H9 (cell line): ENCODE data around the gene STYK1. TPM values are rescaled to one million over a fixed set of nuclear protein-coding genes. Genes with fewer than 3 reads are reported as not detected.

Source experiments
- DNase-seq: peaks from one replicate; pipeline ENCODE4 v3.0.0-alpha.2; 2017
- H2AFZ ChIP-seq: one replicate; pipeline ENCODE4 v1.6.1; 2013; ENCODE audit warnings: mild to moderate bottlenecking, low read length, control low read depth, moderate library complexity
- H2AK5ac ChIP-seq: 2 replicates; pipeline ENCODE4 v1.6.1; 2013; ENCODE audit warnings: low read length, control low read depth, mixed read lengths; ENCODE audit not compliant: insufficient read length
- H2BK120ac ChIP-seq: one replicate; pipeline ENCODE4 v1.6.1; 2013; ENCODE audit warnings: low read depth, mild to moderate bottlenecking, low read length, control low read depth, inconsistent platforms; ENCODE audit not compliant: poor library complexity, severe bottlenecking
- H2BK12ac ChIP-seq: 2 replicates; pipeline ENCODE4 v1.6.1; 2013; ENCODE audit warnings: low read length, control low read depth, mixed read lengths, low read depth; ENCODE audit not compliant: insufficient read length
- H2BK15ac ChIP-seq: 2 replicates; pipeline ENCODE4 v1.6.1; 2013; ENCODE audit warnings: low read depth, low read length, control low read depth
- H2BK20ac ChIP-seq: one replicate; pipeline ENCODE4 v1.6.1; 2013; ENCODE audit warnings: low read depth, mild to moderate bottlenecking, low read length, control low read depth, inconsistent platforms; ENCODE audit not compliant: poor library complexity, severe bottlenecking
- H2BK5ac ChIP-seq: 2 replicates; pipeline ENCODE4 v1.6.1; 2013; ENCODE audit warnings: low read length, control low read depth, mixed read lengths; ENCODE audit not compliant: insufficient read length
- H3K14ac ChIP-seq: 2 replicates; pipeline ENCODE4 v1.6.1; 2013; ENCODE audit warnings: low read length, control low read depth; ENCODE audit not compliant: insufficient read depth
- H3K18ac ChIP-seq: 2 replicates; pipeline ENCODE4 v1.6.1; 2013; ENCODE audit warnings: low read depth, mild to moderate bottlenecking, mixed read lengths, low read length, control low read depth; ENCODE audit not compliant: insufficient read length
- H3K23ac ChIP-seq: 2 replicates; pipeline ENCODE4 v1.6.1; 2013; ENCODE audit warnings: low read length, control low read depth, mixed read lengths, low read depth; ENCODE audit not compliant: insufficient read length
- H3K23me2 ChIP-seq: 2 replicates; pipeline ENCODE4 v1.6.1; 2013; ENCODE audit warnings: low read depth, mild to moderate bottlenecking, mixed read lengths, low read length, control low read depth; ENCODE audit not compliant: insufficient read length, poor library complexity, severe bottlenecking
- H3K27ac ChIP-seq: 2 replicates; pipeline ENCODE4 v1.5.1; 2013; ENCODE audit warnings: low read length, control low read depth, mixed read lengths, low read depth; ENCODE audit not compliant: insufficient read length
- H3K27me3 ChIP-seq: 2 replicates; pipeline ENCODE4 v1.6.1; 2013; ENCODE audit warnings: low read length, control low read depth, inconsistent platforms; ENCODE audit not compliant: insufficient read depth
- H3K4ac ChIP-seq: 2 replicates; pipeline ENCODE4 v1.6.1; 2013; ENCODE audit warnings: low read depth, mild to moderate bottlenecking, control low read depth, inconsistent platforms, low read length, moderate library complexity
- H3K4me1 ChIP-seq: 2 replicates; pipeline ENCODE4 v1.6.1; 2013; ENCODE audit warnings: low read length, control low read depth, inconsistent platforms; ENCODE audit not compliant: insufficient read depth
- H3K4me2 ChIP-seq: 2 replicates; pipeline ENCODE4 v1.6.1; 2013; ENCODE audit warnings: low read length, control low read depth, mixed read lengths; ENCODE audit not compliant: insufficient read length, insufficient read depth
- H3K56ac ChIP-seq: 2 replicates; pipeline ENCODE4 v1.6.1; 2013; ENCODE audit warnings: low read depth, mild to moderate bottlenecking, mixed read lengths, low read length, control low read depth; ENCODE audit not compliant: insufficient read length
- H3K79me1 ChIP-seq: 2 replicates; pipeline ENCODE4 v1.6.1; 2013; ENCODE audit warnings: low read depth, mild to moderate bottlenecking, moderate library complexity, low read length, control low read depth, inconsistent platforms; ENCODE audit not compliant: insufficient read depth, poor library complexity, severe bottlenecking
- H3K79me2 ChIP-seq: 2 replicates; pipeline ENCODE4 v1.6.1; 2013; ENCODE audit warnings: low read length, control low read depth, inconsistent platforms; ENCODE audit not compliant: insufficient read depth
- H3K9ac ChIP-seq: 2 replicates; pipeline ENCODE4 v1.6.1; 2013; ENCODE audit warnings: low read length, control low read depth, mixed read lengths; ENCODE audit not compliant: insufficient read length; ENCODE audit errors: extremely low read depth
- H3K9me3 ChIP-seq: one replicate; pipeline ENCODE4 v1.6.1; 2013; ENCODE audit warnings: low read depth, low read length, inconsistent platforms; ENCODE audit not compliant: control insufficient read depth
- H3T11ph ChIP-seq: one replicate; pipeline ENCODE4 v1.6.1; 2013; ENCODE audit warnings: mild to moderate bottlenecking, low read length, control low read depth, inconsistent platforms
- H4K20me1 ChIP-seq: one replicate; pipeline ENCODE4 v1.6.1; 2013; ENCODE audit not compliant: control insufficient read depth, insufficient read length, insufficient read depth
- H4K5ac ChIP-seq: 2 replicates; pipeline ENCODE4 v1.6.1; 2013; ENCODE audit warnings: low read depth, mild to moderate bottlenecking, mixed read lengths, low read length, control low read depth; ENCODE audit not compliant: insufficient read length
- H4K8ac ChIP-seq: replicated peaks from 2 replicates; pipeline ENCODE4 v1.6.1; 2013; ENCODE audit warnings: low read length, control low read depth, mixed read lengths, low read depth; ENCODE audit not compliant: insufficient read length
- H4K91ac ChIP-seq: 2 replicates; pipeline ENCODE4 v1.6.1; 2013; ENCODE audit warnings: low read depth, mild to moderate bottlenecking, moderate library complexity, mixed read lengths, low read length, control low read depth; ENCODE audit not compliant: insufficient read length
- H3K27ac Mint-ChIP-seq, 3 experiments: 2 replicates in 2 of 3; 3 replicates in 1 of 3; pipeline ENCODE4 v1.8.0; 2020 to 2021; ENCODE audit warnings: mixed read lengths in 3 of 3, mild to moderate bottlenecking in 1 of 3, moderate library complexity in 1 of 3
- H3K27me3 Mint-ChIP-seq: 2 replicates; pipeline ENCODE4 v1.8.0; 2021; ENCODE audit warnings: low read depth, mild to moderate bottlenecking, moderate library complexity, mixed read lengths
- H3K36me3 Mint-ChIP-seq, 3 experiments: 2 replicates in 2 of 3; 3 replicates in 1 of 3; pipeline ENCODE4 v1.8.0; 2020 to 2021; ENCODE audit warnings: low read depth in 3 of 3, mixed read lengths in 3 of 3; ENCODE audit not compliant: insufficient read depth in 1 of 3
- H3K4me1 Mint-ChIP-seq, 2 experiments: 2 replicates each; pipeline ENCODE4 v1.8.0; 2020; ENCODE audit warnings: mixed read lengths in 2 of 2
- H3K4me3 Mint-ChIP-seq, 2 experiments: 2 replicates in 1 of 2; 3 replicates in 1 of 2; pipeline ENCODE4 v1.8.0; 2020 to 2021; ENCODE audit warnings: mild to moderate bottlenecking in 2 of 2, mixed read lengths in 2 of 2, moderate library complexity in 1 of 2
- H3K9me3 Mint-ChIP-seq, 2 experiments: 2 replicates in 1 of 2; 3 replicates in 1 of 2; pipeline ENCODE4 v1.8.0; 2020; ENCODE audit warnings: mild to moderate bottlenecking in 2 of 2, mixed read lengths in 2 of 2, moderate library complexity in 1 of 2
- WGBS: extraction: QIAGEN DNeasy Blood & Tissue Kit; methylation state at CpG from one replicate; pipeline ENCODE4 v1.1.7; 2013; ENCODE audit warnings: missing lambda C conversion rate, low lambda C conversion rate, mixed read lengths; ENCODE audit not compliant: insufficient read length; ENCODE audit errors: extremely low coverage; 5-methylcytosine and 5-hydroxymethylcytosine counted together
- total RNA-seq: library from RNA; stranded (reverse); gene quantifications from 2 replicates; pipeline ENCODE4 v1.2.1, GENCODE V29; 2021
- TF ChIP-seq, protein P1 (sequence below): fragments of 200-600 bp; sonication (generic); conservative IDR thresholded peaks from 3 replicates; pipeline ENCODE4 v1.8.0; 2021; ENCODE audit warnings: antibody characterized with exemption, mild to moderate bottlenecking

STYK1 gene
- total RNA-seq, 1 experiment from 2014 or later = 0.37 TPM

DNA sequence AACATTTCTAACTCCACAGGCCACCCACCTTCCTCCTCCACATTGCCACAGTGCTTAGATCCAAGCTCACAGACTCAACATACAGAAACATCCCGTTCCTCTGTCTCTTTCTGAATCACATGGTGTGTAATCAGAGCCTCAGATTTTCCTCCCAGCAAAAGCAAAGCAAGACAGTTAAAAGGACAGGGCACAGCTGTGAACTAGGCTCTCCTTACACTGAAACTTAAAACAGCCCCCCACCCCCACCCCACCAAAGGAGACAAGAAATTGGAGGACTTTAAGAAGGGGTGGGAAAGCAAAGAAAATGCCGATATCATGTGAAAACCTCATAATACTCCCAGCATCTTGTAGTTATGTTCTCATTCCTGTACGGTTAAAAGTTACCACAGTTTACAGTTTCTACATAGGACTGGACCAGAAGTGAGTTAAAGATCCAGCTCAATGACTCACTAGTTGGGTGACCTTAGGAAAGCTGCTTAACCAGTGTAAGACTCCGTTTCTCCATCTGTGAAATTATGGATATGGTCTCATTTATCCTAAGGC is 44.5 kb upstream of the STYK1 start:
- H4K8ac ChIP-seq = no peak overlapping the region
- H4K20me1 ChIP-seq = no peaks in the 10 kb centered on the region
- Mint-ChIP-seq H3K27ac (peak overlapping the region; percentile 45 to 77 (median 60); a peak in 5 of 7 replicates), H3K4me3 (peak overlapping the region in 1 of 2 experiments; percentile 12; a peak in 1 of 5 replicates), H3K9me3 (peaks cover 0 to 2% of the 10 kb centered on the region in 2 experiments; a peak in 1 of 5 replicates), H3K27me3 (no peaks in the 10 kb centered on the region), H3K4me1 (peaks cover 49 to 51% of the 10 kb centered on the region in 2 experiments), H3K36me3 (peaks cover 16 to 46% (median 31%) of the 10 kb centered on the region in 3 experiments; a peak in 6 of 7 replicates)
- no peak overlapping the region for H2BK12ac ChIP-seq
- no peak overlapping the region for H2AK5ac ChIP-seq
- H3K27me3 ChIP-seq = no peaks in the 10 kb centered on the region
- H3T11ph ChIP-seq = no peak overlapping the region
- H3K4ac ChIP-seq = no peak overlapping the region
- H2BK5ac ChIP-seq = no peak overlapping the region
- no peak overlapping the region for H4K91ac ChIP-seq
- no peak overlapping the region for H2BK120ac ChIP-seq
- peaks cover 2% of the 10 kb centered on the region; the same call in 1 of the 2 replicates for H3K4me1 ChIP-seq
- H3K23ac ChIP-seq = no peak overlapping the region
- H3K9ac ChIP-seq = no peak overlapping the region
- no peak overlapping the region for H3K14ac ChIP-seq
- H4K5ac ChIP-seq = no peak overlapping the region
- TF ChIP-seq, protein P1, sequence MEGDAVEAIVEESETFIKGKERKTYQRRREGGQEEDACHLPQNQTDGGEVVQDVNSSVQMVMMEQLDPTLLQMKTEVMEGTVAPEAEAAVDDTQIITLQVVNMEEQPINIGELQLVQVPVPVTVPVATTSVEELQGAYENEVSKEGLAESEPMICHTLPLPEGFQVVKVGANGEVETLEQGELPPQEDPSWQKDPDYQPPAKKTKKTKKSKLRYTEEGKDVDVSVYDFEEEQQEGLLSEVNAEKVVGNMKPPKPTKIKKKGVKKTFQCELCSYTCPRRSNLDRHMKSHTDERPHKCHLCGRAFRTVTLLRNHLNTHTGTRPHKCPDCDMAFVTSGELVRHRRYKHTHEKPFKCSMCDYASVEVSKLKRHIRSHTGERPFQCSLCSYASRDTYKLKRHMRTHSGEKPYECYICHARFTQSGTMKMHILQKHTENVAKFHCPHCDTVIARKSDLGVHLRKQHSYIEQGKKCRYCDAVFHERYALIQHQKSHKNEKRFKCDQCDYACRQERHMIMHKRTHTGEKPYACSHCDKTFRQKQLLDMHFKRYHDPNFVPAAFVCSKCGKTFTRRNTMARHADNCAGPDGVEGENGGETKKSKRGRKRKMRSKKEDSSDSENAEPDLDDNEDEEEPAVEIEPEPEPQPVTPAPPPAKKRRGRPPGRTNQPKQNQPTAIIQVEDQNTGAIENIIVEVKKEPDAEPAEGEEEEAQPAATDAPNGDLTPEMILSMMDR = no peak
- no peak overlapping the region for H3K27ac ChIP-seq
- H3K56ac ChIP-seq = no peak overlapping the region
- H2AFZ ChIP-seq = no peak overlapping the region
- H3K79me1 ChIP-seq = no peaks in the 10 kb centered on the region
- WGBS = no CpG with 5 or more reads among the region's 4 CpGs
- no peaks in the 10 kb centered on the region for H3K9me3 ChIP-seq
- H3K18ac ChIP-seq = no peak overlapping the region
- no peak for DNase-seq
- H3K79me2 ChIP-seq = peaks cover 27% of the 10 kb centered on the region
- H2BK15ac ChIP-seq = no peak overlapping the region
- H2BK20ac ChIP-seq = no peak overlapping the region
- no peak overlapping the region for H3K4me2 ChIP-seq
- H3K23me2 ChIP-seq = peaks cover 3% of the 10 kb centered on the region
